HG02840 (cell line): ENCODE results near the gene SOCS7.

ENCODE experiments used
- ATAC-seq: cut with Tn5 transposase; IDR thresholded peaks from one replicate; pipeline ENCODE4 v1.9.1; 2021; ENCODE audit warnings: mild to moderate bottlenecking, moderate library complexity, moderate number of reproducible peaks; ENCODE audit not compliant: unreplicated experiment, low FRiP score

Gene SOCS7

DNA sequence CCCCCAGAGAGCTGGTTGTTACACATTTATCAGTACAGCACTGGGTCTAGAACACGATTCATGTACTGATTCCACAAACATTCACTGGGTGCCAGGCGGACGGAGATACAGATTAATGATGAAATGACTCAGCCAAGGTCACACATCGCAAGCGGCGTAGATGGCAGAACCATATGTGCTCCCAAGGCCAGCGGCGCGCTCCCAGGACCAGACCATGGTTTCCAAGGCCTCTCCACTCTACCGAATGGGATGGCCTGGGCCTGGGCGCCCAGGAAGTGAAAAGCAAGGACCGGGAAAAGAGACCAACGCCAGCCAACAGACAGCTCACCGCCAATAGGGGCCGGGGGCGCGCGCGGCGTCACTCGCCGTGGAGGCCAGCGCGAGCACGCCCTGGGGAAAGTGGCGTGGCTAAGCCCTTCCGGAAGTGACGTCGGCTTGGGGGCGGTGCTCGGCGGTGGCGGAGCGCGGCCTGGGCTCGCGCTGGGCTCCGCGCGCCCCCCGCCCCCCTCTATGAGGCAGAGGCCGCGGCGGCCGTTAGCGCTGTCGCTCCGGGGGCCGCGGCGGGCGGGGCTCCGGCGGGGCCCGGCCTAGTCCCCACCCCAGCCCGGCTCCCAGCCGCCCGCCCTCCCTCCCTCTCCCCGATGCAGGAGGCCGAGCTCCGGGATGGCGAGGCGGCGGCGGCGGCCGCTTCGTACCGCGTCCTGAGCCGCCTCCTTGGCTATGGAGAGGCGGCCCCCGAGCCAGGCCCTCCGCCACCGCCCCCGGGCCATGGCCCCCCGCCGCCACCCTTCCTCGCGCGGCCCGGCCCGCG, at the start of gene SOCS7:
Gene SOCS7, plus strand, starts transcription at position 433 of the 811 bp plus-strand sequence. Its CDS starts 209 bp downstream, at position 642.
- peak; percentile 89 for ATAC-seq

DNA sequence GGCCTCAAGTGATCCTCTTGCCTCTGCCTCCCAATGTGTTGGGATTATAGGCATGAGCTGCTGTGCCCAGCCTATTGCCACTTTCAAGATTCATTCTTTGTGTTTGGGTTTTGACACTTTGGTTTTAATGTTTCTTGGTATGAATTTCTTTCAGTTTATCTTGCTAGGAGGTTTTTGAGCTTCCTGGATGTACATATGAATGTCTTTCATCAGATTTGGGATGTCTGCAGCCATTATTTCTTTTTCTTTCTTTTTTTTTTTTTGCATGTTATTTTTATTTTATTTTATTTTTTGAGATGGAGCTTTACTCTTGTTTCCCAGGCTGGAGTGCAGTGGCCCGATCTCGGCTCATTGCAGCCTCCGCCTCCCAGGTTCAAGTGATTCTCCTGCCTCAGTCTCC, 36.1 kb upstream of the SOCS7 start:
- ATAC-seq, result no peak

GRCh38 chr17:38317081-38317480, 34.6 kb upstream of the SOCS7 start:
- ATAC-seq, result no peak

- no peak for ATAC-seq
Measured at GRCh38 chr17:38320482-38320881, 31.2 kb upstream of the SOCS7 start.

DNA sequence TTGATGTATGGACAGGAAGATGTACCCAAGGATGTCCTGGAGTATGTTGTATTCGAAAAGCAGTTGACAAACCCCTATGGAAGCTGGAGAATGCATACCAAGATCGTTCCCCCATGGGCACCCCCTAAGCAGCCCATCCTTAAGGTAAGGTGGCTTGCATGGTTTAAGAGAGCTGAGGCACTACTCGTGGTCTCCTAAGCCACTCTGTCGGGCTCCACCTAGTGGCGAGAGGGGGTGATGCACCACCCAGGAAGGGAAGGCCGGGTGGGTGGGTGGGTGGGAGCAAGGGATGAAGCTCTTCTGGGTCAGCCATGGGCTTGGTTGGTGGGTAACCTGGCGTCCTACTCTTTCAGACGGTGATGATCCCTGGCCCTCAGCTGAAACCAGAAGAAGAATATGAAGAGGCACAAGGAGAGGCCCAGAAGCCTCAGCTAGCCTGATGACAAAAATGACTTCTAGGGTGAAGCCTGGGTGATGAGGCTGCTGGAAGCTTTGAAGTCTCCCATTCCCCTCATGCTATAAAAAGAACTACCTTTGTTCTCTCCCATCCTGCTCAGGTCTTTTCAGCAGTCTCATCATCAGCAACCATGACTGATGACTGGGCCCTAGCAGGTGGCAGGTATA, 29.4 kb upstream of the SOCS7 start:
- ATAC-seq, result no peak

- no peak for ATAC-seq
Measured at GRCh38 chr17:38322897-38323296, 28.7 kb upstream of the SOCS7 start.

- ATAC-seq, result no peak
Measured at GRCh38 chr17:38324141-38324697, 27.4 kb upstream of the SOCS7 start.

GRCh38 chr17:38324772-38325171, 26.9 kb upstream of the SOCS7 start:
- ATAC-seq, result no peak

- ATAC-seq, result no peak
Measured at GRCh38 chr17:38325221-38325851, 26.3 kb upstream of the SOCS7 start.

DNA sequence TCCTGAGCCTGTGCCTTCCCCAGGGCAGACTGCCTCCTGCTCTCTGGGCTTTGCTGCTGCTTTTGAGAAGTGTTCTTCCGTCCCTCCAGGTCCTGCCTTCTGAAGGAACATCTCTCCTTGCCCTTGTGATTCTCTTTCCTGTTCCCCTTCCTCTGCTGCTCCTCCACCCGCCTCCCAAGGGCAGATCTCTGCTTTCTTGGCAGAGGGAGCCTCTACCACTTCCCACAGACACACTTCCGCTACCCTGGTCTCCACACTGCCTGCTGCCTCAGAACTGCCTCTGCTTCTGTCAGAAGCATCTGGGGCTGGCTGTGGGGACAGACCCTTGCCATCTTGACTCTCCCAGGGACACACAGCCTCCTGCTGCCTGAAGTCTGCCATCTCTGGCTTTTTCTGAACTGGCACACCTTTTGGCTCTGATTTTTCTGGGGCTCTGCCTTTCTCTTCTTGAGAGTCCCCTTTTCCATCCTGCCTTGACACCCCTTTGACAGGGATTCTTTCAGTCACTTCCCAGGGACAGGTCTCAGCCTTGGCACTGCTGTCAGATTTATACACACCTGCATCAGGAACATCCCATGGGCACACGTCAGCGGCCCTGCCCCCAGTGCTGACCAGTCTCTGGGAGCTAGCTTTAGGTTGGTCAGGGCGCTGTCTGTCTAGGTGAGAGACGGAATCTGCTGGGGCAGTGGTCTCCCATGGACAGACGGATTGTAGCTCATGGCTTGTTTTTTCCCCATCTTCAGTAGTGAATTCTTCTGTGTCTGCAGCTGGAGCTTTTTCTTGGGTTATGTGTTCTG, 24.4 kb upstream of the SOCS7 start:
- no peak for ATAC-seq

GRCh38 chr17:38327936-38328335, 23.7 kb upstream of the SOCS7 start:
- no peak for ATAC-seq

- no peak for ATAC-seq
Measured at GRCh38 chr17:38328620-38329019, 23.0 kb upstream of the SOCS7 start.

DNA sequence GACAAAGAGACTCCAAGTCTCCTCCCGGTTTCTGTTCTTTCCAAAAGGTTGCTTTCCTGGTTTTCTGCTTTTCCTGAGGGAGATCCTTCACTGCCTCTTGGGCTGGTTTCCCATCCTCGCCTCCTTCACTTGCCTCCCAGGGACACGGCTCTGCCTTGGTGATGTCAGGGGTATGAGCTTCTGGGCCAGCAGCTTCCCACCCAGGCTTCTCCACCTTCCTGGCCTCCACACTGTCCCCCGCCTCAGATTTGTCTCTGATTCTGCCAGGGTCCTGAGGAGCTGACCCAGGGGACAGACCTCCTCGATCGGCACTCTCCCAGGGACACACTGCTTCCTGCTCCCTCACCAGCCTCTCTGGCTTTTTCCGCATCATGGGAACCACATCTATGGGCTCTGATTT, 22.4 kb upstream of the SOCS7 start:
- no peak for ATAC-seq

GRCh38 chr17:38329808-38330730, 21.6 kb upstream of the SOCS7 start:
- no peak for ATAC-seq

- no peak for ATAC-seq
Measured at GRCh38 chr17:38330941-38331411, 20.7 kb upstream of the SOCS7 start.

DNA sequence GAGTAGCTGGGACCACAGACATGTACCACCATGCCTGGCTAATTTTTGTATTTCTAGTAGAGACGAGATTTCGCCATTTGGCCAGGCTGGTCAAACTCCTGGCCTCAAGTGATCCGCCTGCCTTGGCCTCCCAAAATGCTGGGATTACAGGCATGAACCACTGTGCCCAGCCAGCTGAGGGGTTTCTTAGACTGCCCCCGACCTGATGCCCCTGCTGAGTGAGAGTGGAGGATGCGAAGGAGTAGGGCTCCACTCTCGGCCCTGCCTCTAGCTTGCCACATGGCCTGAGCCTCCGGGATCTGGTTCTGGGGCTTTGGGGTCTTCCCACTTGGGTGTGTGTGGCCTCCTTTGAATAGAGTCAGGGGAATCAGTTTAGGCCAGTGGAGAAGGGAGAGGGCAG, 18.9 kb upstream of the SOCS7 start:
- no peak for ATAC-seq

DNA sequence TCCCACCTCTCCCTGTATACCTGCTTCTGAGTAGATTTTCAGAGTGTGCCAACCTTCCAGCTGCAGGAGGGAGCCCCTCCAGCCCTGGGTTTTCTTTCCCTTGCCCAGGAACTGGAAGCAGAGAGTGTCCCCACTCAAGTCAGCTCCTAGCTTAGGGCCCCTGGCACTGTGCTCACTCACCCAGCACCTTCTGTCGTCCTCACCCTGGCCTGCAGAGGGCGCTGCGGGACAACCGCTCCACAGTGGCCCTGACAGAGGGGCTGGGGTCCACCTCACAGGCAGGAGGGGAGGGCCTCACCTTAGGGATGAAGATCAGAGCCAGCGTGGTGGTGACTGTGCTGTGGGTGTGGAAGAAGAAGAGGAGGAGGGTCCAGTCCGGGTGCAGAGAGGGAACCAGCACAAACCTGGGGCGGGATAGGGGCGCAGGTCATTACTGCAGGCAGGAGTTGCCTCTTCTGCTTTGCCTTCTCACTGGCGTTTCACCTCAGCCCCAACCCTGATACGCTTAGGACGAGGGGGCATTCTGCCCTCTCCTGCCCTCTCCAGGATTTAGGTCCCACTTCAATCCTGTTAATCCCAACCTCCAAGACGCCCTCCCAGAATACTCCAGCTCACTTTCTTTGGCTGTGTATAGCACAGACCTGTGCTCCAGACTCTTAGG, 17.9 kb upstream of the SOCS7 start:
- ATAC-seq, result no peak

- no peak for ATAC-seq
Measured at GRCh38 chr17:38334480-38335364, 16.9 kb upstream of the SOCS7 start.
